Left ventricle myocardium superior (tissue), 1 donor: ENCODE measurements around the gene ZBTB20. TPM values are rescaled to one million over a fixed set of nuclear protein-coding genes. Genes with fewer than 3 reads are reported as not detected.
"Not testable (repeated sequence)": the region's sequence is repeated elsewhere in the genome, so short reads cannot be mapped to it uniquely, and the experiment has no call there.

ENCODE experiments used
- ATAC-seq: fragments of 200-7000 bp; cut with Tn5 transposase; one replicate; pipeline ENCODE4 v1.9.1; 2020; ENCODE audit warnings: mild to moderate bottlenecking, moderate library complexity
- DNase-seq: peaks from one replicate; pipeline ENCODE4 v3.0.0-alpha.2; 2020
- intact Hi-C: fragments of 100-400 bp; cut with micrococcal nuclease; formaldehyde crosslinking; loops from one replicate; pipeline ENCODE4 v1.11.0; 2022
- long read RNA-seq: library from polyadenylated mRNA; unstranded; transcript quantifications from one replicate; pipeline ENCODE4 v2.0.0, GENCODE V29; 2021
- total RNA-seq: library from RNA; stranded (reverse); fragmentation: NEBNext Ultra II Directional; extraction: Animal tissue kit (Norgen Biotek cat#: 25700); gene quantifications from one replicate; pipeline ENCODE4 v1.2.1, GENCODE V29; 2021
- donor health status: DM: no; HTN: yes; CAD: no; lungs with severe emphysema.

Gene ZBTB20
- total RNA-seq, result 57.5 TPM
- long read RNA-seq, full-length matches to known transcripts, result 9 of 78 reads
- long read RNA-seq, partial matches to known transcripts, result 22 of 78 reads
- long read RNA-seq, other reads (novel, unspliced or antisense), result 47 of 78 reads

- peak; percentile 74 for DNase-seq
- intact Hi-C loops, result loop anchor here (10.0 kb wide), 1 partner anchor 52 kb away; no protein-coding TSS in a partner anchor
- ATAC-seq, result peak; percentile 55
Measured at GRCh38 chr3:115146418-115147328, at the start of gene ZBTB20. Gene ZBTB20, minus strand, starts transcription at chr3:115147288.

GRCh38 chr3:115194476-115194875 lies 47.4 kb upstream of the ZBTB20 start:
- DNase-seq, result no peak
- intact Hi-C loops, result no loop called here
- no peak for ATAC-seq

- intact Hi-C loops, result no loop called here
- ATAC-seq (no peak), DNase-seq (no peak)
Measured at GRCh38 chr3:115190747-115191146, 43.7 kb upstream of the ZBTB20 start.

GRCh38 chr3:115187149-115187757 lies 40.2 kb upstream of the ZBTB20 start:
- DNase-seq (no peak), ATAC-seq (no peak)
- intact Hi-C loops, result no loop called here

GRCh38 chr3:115186351-115187148 lies 39.5 kb upstream of the ZBTB20 start:
- no peak for DNase-seq
- no peak for ATAC-seq
- intact Hi-C loops, result no loop called here

- ATAC-seq, DNase-seq, intact Hi-C loops: not testable (repeated sequence)
Measured at GRCh38 chr3:115184859-115185572, 37.9 kb upstream of the ZBTB20 start.

GRCh38 chr3:115178930-115179329 lies 31.8 kb upstream of the ZBTB20 start:
- intact Hi-C loops, ATAC-seq, DNase-seq: not testable (repeated sequence)

GRCh38 chr3:115169808-115170207 lies 22.7 kb upstream of the ZBTB20 start:
- no peak for DNase-seq
- no peak for ATAC-seq
- intact Hi-C loops, result loop anchor here (5.0 to 10.0 kb wide), 2 partner anchors 343 to 795 kb away; no protein-coding TSS in a partner anchor

- ATAC-seq (no peak), DNase-seq (no peak)
- intact Hi-C loops, result loop anchor here (10.0 kb wide), 1 partner anchor 791 kb away; no protein-coding TSS in a partner anchor
Measured at GRCh38 chr3:115165701-115166100, 18.6 kb upstream of the ZBTB20 start.

GRCh38 chr3:115165266-115165665 lies 18.2 kb upstream of the ZBTB20 start:
- ATAC-seq (no peak), DNase-seq (no peak)
- intact Hi-C loops, result loop anchor here (10.0 kb wide), 1 partner anchor 790 kb away; no protein-coding TSS in a partner anchor

GRCh38 chr3:115164374-115165221 lies 17.5 kb upstream of the ZBTB20 start:
- DNase-seq, result no peak
- no peak for ATAC-seq
- intact Hi-C loops, result loop anchor here (10.0 kb wide), 1 partner anchor 790 kb away; no protein-coding TSS in a partner anchor

GRCh38 chr3:115162759-115163158 lies 15.7 kb upstream of the ZBTB20 start:
- intact Hi-C loops, result loop anchor here (10.0 kb wide), 1 partner anchor 788 kb away; no protein-coding TSS in a partner anchor
- no peak for DNase-seq
- ATAC-seq, result no peak

GRCh38 chr3:115161866-115162265 lies 14.8 kb upstream of the ZBTB20 start:
- intact Hi-C loops, result loop anchor here (10.0 kb wide), 1 partner anchor 787 kb away; no protein-coding TSS in a partner anchor
- DNase-seq (no peak), ATAC-seq (no peak)

- ATAC-seq (no peak), DNase-seq (no peak)
- intact Hi-C loops, result loop anchor here (10.0 kb wide), 1 partner anchor 786 kb away; no protein-coding TSS in a partner anchor
Measured at GRCh38 chr3:115161168-115161834, 14.2 kb upstream of the ZBTB20 start.

- intact Hi-C loops, result loop anchor here (10.0 kb wide), 1 partner anchor 785 kb away; no protein-coding TSS in a partner anchor
- DNase-seq (no peak), ATAC-seq (no peak)
Measured at GRCh38 chr3:115160295-115160694, 13.2 kb upstream of the ZBTB20 start.

GRCh38 chr3:115156046-115156654 lies 9.1 kb upstream of the ZBTB20 start:
- no peak for ATAC-seq
- intact Hi-C loops, result no loop called here
- DNase-seq, result no peak
